CD4-positive, alpha-beta T cell treated with Interleukin-15 for 1 hour (primary cell): Measurements from ENCODE around the gene NLGN2.
"Not testable (repeated sequence)": the region's sequence is repeated elsewhere in the genome, so short reads cannot be mapped to it uniquely, and the experiment has no call there.

Experiments used
- DNase-seq: peaks from one replicate; pipeline ENCODE4 v3.0.0-alpha.2; 2020

The NLGN2 gene

DNA sequence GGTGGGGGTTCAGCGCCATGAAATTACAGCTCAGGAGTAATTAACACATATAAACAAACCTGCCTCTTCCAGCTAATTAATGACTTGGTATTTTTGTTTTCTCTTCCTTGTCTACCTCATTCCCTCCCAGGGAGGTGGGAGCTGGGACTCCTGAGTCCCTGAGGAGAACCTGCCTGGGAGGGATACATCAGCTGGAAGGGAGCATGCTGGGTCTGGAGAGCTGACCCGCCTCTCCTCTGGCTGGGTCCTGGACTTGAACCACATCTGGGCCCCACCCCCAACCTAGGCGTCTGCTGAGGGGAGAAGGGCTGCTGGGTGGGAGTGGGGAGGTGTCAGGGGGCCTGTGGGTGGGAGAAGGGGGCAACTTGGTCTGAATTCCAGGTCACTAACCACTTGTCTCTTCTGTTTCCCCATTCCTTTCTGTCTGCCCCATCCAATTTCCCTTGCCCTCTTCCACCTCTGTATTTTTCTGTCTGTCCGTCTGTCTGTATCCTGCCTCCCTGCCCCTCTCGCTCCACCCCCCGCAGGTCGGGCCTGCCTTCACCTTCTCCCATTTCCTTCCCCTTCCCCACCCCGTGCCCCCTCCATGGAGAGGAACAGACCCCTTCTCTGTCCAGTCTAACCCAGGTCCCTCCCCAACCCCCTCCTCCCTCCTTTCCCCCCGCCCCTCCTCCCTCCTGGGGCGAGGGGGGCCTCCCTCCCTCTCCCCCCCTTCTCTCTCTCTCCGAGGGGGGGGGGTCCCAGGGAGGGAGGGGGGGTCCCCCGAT lies at the start of gene NLGN2:
TSS of gene NLGN2 (plus strand) at position 361 of the 767 bp plus-strand sequence. CDS start 411 bp downstream, outside the sequence.
- no peak for DNase-seq

GRCh38 chr17:7361906-7362305 lies 45.7 kb upstream of the NLGN2 start:
- DNase-seq: no peak

- no peak for DNase-seq
These were observed 44.3 kb upstream of the NLGN2 start for GRCh38 chr17:7363311-7363710.

- DNase-seq: not testable (repeated sequence)
These were observed 41.7 kb upstream of the NLGN2 start for GRCh38 chr17:7365963-7366362.

DNA sequence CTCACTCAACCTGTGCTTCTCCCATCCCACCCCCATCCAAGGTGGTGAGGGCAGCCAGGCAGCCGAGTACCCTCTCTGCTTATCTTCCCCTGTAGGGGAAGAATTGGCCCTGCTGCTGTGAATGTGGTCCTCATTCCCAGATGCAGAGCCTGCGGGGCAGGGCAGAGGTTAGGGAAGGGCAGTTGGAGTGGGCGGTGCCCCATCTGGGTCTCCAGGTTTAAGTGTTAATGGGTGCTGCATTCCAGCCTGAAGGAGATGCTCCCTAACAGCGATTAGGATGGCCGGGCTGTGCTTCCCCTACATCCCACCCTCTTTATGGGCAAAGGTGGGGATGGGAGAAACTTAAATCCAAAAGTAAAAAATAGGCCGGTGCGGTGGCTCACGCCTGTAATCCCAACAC lies 40.6 kb upstream of the NLGN2 start:
- DNase-seq: no peak

- no peak for DNase-seq
These were observed 39.6 kb upstream of the NLGN2 start for GRCh38 chr17:7367918-7368598.

- DNase-seq: not testable (repeated sequence)
These were observed 39.0 kb upstream of the NLGN2 start for GRCh38 chr17:7368599-7368994.

- DNase-seq: no peak
These were observed 37.8 kb upstream of the NLGN2 start for GRCh38 chr17:7369825-7370224.

DNA sequence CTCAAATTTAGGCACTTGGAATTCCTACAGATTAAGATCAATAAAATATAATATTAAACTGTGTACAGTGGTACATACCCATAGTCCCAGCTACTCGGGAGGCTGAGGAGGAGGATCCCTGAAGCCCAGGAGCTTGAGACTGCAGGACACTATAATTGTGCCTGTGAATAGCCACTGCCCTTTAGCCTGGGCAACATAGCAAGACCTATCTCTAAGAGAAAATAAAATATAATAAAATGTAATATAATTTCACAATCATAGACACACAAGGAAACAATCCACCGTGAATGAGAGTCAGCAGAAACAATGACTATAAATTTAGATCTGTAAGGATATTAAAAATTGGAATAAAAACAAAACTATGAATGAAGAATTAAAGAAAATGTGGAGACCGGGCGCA lies 36.8 kb upstream of the NLGN2 start:
- no peak for DNase-seq

DNA sequence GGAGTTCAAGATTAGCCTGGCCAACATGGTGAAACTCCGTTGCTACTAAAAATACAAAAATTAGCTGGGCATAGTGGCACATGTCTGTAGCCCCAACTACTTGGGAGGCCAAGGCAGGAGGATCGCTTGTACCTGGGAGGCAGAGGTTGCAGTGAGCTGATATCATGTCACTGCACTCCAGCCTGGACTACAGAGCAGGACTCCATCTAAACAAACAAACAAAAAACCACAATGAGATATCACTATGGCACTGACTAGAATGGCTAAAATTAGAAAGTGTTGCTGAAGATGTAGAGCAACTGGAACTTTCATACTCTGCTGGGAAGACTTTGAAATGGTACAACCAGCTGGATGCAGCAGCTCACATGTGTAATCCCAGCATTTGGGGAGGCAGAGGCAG lies 33.3 kb upstream of the NLGN2 start:
- no peak for DNase-seq

DNA sequence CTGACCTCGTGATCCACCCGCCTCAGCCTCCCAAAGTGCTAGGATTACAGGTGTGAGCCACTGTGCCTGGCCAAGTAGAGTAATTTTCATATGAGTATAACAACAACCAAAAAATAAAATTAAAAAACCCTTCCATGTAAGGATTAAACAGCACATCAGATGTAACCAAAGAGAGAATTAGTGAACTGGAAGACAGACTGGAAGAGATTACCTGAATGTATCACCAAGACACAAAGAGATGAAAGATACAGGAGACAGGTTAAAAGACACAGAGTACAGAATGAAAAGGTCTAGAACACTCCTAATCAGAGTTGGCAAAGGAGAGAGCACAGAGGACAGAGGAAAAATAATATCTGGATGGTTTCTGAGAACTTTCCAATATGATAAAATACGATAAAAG lies 28.5 kb upstream of the NLGN2 start:
- DNase-seq: no peak

GRCh38 chr17:7380321-7380720 lies 27.3 kb upstream of the NLGN2 start:
- DNase-seq: no peak

- DNase-seq: no peak
These were observed 26.6 kb upstream of the NLGN2 start, which contains the start of gene TNK1 for GRCh38 chr17:7380855-7381683. Gene TNK1 (plus strand): TSS chr17:7381089. CDS start chr17:7382927, 1,838 bp downstream.

DNA sequence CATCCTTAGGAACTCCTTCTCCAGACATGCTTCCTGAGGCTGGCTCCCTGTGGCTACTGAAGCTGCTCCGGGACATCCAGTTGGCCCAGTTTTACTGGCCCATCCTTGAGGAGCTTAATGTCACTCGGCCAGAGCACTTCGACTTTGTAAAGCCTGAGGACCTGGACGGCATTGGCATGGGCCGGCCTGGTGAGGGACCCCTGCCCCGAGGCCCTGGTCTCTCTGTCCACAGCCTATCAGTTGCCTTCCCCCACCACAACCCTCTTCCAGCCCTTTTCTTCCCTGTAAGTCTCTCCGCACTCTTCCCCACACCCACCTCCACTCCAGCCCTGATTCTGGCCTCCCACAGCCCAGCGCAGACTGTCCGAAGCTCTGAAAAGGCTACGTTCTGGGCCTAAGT lies 24.7 kb upstream of the NLGN2 start:
- DNase-seq: no peak

DNA sequence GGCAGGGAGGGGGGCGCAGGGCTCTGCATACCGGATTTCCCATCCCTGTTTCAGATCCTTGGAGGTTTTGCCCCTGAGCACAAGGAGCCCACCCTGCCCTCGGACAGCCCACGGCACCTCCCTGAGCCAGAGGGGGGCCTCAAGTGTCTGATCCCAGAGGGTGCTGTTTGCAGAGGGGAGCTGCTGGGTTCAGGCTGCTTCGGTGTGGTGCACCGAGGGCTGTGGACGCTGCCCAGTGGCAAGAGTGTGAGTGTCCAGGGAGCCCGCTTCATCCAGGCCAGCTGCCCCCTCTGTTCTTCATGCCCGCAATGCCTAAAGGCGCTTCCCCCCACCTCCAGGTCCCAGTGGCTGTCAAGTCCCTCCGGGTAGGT lies 24.3 kb upstream of the NLGN2 start:
- no peak for DNase-seq

- peak; percentile 81 for DNase-seq
These were observed 23.7 kb upstream of the NLGN2 start for GRCh38 chr17:7383742-7384488.

DNA sequence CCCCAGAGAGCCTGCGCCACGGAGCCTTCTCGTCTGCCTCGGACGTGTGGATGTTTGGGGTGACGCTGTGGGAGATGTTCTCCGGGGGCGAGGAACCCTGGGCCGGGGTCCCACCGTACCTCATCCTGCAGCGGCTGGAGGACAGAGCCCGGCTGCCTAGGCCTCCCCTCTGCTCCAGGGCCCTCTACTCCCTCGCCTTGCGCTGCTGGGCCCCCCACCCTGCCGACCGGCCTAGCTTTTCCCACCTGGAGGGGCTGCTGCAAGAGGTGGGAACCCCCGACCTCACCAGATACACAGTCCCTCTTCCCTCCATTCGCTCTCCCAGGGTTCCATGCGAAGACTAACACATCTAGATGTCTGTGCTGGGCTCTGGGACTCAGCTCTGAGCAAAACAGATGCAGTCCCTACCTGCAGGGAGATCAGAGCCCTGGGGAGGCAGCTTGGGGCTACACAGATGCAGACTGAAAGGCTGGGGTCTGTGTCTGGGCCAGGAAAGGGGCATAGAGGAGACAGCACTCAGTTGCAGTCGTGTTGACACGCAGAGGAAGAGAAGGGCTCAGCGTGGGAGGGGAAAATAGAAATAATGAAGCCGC lies 23.1 kb upstream of the NLGN2 start:
- DNase-seq: no peak

DNA sequence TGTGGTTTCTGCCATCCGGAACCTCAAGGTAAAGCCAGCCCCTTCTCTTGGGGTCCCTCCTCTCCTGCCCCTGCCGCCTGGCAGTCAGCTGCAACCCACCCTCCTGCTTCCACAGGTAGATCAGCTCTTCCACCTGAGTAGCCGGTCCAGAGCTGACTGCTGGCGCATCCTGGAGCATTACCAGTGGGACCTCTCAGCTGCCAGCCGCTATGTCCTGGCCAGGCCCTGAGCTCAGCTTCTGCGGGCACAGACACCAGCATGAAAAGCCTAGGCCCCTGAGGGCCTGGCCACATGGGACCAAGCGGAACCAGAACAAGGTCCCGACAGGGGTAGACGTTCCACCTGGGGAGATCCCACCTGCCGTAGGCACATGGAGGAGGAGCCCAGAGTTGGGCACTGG lies 18.8 kb upstream of the NLGN2 start:
- no peak for DNase-seq

- no peak for DNase-seq
These were observed 17.4 kb upstream of the NLGN2 start for GRCh38 chr17:7389924-7390910.

DNA sequence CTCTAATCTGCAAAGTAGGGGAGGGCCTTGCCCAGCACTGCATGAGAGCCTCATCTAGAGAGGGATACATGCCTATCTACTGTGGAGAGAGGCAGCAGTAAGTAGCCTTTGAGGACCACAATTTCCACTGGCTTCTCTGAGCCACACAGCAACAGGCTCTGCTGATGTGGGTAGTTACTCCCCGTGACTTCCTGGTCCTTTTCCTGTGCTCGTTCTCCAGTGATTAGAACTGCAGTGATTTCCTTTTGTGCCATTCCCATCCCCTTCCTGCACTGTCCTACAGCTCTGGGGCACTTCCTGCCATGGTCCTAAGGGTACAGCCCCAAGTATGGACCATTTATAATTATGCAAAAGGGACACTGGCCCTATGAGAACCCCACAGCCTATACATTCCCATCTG lies 16.3 kb upstream of the NLGN2 start:
- DNase-seq: no peak
